HG03571 (cell line): ENCODE results near the gene SLC50A1.

Experiments
- ATAC-seq: cut with Tn5 transposase; IDR thresholded peaks from one replicate; pipeline ENCODE4 v1.9.1; 2021; ENCODE audit not compliant: unreplicated experiment

SLC50A1 gene

GRCh38 chr1:155135415-155136028 lies at the start of gene SLC50A1:
SLC50A1 (plus strand) TSS chr1:155135852; CDS start chr1:155135912, 60 bp downstream.
- ATAC-seq: peak; percentile 68

GRCh38 chr1:155086128-155086741 lies 49.4 kb upstream of the SLC50A1 start:
- ATAC-seq: no peak

GRCh38 chr1:155086856-155087535 lies 48.7 kb upstream of the SLC50A1 start:
- ATAC-seq: no peak

GRCh38 chr1:155091071-155092051 lies 44.3 kb upstream of the SLC50A1 start:
- no peak for ATAC-seq

- no peak for ATAC-seq
Observed at GRCh38 chr1:155092131-155092530, 43.5 kb upstream of the SLC50A1 start.

GRCh38 chr1:155092641-155093040 lies 43.0 kb upstream of the SLC50A1 start:
- no peak for ATAC-seq

- no peak for ATAC-seq
Observed at GRCh38 chr1:155093911-155094621, 41.6 kb upstream of the SLC50A1 start.

- ATAC-seq: no peak
Observed at GRCh38 chr1:155094622-155094948, 41.1 kb upstream of the SLC50A1 start.

- no peak for ATAC-seq
Observed at GRCh38 chr1:155099331-155099730, 36.3 kb upstream of the SLC50A1 start.

GRCh38 chr1:155103325-155103724 lies 32.3 kb upstream of the SLC50A1 start:
- ATAC-seq: no peak

- no peak for ATAC-seq
Observed at GRCh38 chr1:155104605-155105534, 30.8 kb upstream of the SLC50A1 start.

GRCh38 chr1:155105604-155106011 lies 30.0 kb upstream of the SLC50A1 start:
- ATAC-seq: no peak

GRCh38 chr1:155106862-155107261 lies 28.8 kb upstream of the SLC50A1 start:
- no peak for ATAC-seq

GRCh38 chr1:155107309-155108264 lies 28.1 kb upstream of the SLC50A1 start:
- ATAC-seq: no peak

GRCh38 chr1:155108296-155108695 lies 27.4 kb upstream of the SLC50A1 start:
- no peak for ATAC-seq

- no peak for ATAC-seq
Observed at GRCh38 chr1:155110381-155110780, 25.3 kb upstream of the SLC50A1 start.

GRCh38 chr1:155110826-155111225 lies 24.8 kb upstream of the SLC50A1 start:
- ATAC-seq: no peak

- ATAC-seq: no peak
Observed at GRCh38 chr1:155113450-155113980, 22.1 kb upstream of the SLC50A1 start.
